Activated CD4-positive, alpha-beta T cell treated with anti-CD3 and anti-CD28 coated beads for 4 hours (primary cell): ENCODE results near the gene ADAM22.

Source experiments
- DNase-seq, 2 donors: peaks; one replicate each; pipeline ENCODE4 v3.0.0-alpha.2; 2020

Gene ADAM22

DNA sequence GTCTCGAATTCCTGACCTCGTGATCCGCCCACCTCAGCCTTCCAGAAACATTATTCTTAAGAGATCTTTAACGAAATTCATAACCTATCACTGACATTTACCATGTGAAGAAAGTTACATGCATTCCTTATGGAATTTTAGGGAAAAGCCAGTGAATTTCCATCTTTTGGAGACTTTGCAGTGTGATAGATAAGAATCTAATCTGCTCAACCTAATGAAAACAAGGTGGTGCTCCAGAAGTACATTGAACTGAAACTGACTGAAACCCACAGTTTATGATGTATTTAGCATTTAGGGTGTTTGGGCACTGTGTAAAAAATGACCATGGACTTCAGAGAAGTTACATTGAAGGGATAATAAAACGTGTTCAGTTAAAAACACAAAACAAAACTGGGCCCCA is 242.1 kb downstream of the ADAM22 start:
- DNase-seq, result no peak

DNA sequence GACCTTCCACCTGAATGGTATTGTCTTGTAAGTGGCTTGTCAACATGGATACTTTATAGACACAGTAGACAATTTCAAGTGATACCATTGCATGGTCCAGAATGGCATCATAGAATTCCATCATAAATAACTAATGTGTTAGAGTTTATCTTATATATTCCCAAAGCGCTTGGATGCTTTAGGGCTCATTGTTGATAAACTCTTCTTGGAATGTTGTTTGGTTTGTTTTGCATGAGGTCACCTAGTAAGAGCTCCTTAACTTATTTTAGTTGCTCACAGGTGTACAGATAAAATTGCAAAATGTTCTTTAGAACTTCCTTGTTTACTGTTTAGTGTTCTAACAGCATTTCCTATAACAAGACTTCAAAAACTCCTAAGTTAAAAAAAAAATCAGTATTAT is 249.0 kb downstream of the ADAM22 start:
- no peak for DNase-seq

DNA sequence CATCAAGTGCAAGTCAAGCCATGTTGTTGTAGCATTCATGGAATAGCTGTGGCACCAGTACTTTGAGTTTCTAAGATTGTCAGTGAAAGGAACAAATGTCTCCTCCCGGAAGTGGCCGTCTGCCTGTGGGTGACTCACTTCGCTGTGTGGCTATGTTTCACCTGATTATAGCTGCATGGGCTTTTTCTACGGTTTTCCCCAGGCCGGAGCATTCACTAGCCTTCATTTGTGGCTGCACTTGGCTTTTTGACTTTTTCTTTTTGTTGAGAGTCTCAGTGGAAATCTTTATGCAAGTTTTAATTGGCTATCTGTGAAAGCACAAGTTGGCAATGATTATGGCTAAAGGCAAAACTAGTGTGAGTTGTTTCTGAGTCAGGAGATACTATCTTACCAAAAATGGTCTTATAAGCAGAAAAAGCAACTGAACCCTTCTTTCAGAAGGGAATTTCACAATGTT is 250.8 kb downstream of the ADAM22 start:
- peak in 1 of 2 donors; percentile 4 for DNase-seq

DNA sequence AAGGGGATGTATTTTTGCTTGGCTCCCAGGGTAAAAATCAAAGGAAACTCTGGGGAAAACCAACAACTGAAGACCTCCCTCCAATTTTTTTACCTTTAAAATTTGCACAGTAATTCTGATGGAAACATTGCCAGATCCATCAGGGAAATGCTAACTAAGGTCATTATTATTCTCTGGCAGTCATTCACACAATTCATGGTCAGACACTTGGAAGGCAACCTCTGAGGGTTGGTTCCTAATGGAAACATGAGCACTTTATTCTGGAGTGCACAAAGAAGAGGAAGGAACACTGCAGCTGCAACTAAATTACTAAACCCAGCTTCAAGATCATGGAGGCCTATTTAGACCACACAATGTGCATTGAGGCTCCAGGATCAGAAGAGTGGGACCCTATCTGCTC is 251.6 kb downstream of the ADAM22 start:
- no peak for DNase-seq

DNA sequence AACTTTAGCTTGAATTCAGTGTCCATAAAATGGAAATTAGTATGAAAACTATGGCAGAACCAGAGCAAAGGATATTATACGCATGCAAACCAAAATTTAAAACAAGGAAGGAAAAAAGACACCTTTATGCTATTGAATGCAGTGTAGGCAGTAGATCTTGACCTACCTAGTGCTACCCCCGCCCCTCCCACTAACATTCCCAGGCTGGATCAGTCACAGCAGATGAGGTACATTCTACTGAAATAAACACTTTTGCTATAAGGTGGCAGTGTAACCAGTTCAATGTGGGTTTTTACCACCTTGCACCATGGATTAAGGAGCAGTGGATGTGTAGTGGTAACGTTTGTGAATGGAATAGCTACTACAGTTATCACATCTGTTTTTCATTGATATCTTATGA is 257.9 kb downstream of the ADAM22 start:
- no peak for DNase-seq

DNA sequence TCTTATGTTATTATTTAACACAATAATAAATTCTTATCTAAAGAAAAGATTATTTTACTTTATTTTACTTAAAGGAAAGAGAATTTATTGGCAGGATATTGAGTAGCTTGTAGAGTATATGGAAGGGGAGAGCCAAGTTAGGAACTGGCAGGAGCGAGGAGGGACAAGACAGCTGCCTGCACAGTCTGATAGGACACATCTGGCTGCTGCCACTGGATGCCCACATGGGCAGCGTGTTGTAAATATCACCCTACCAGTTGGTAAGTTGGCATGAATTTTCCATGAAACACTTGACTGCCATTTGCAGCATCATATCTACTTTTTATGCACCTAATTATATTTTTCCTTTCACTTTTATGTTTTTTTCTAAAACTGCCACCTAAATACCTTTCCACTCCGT is 266.2 kb downstream of the ADAM22 start:
- DNase-seq, result no peak

DNA sequence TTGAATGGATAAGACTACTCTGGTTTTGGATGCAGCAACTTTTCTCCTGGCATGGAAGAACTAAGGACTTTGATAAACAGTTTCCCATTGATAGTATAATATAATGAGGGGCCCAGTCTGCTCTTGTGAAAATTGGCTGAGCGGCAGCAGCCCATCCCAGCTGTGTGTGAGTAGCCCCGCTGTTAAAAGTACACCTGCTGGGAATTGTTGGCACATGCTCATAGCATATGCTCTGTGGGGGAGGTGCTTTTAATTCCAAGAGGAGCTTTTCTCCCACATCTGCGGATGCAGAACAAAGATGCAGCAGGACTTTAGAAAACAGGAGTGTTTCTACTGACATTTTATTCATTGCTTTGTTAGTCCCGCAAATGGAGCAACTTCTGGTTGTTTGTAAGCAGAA is 266.7 kb downstream of the ADAM22 start:
- no peak for DNase-seq

DNA sequence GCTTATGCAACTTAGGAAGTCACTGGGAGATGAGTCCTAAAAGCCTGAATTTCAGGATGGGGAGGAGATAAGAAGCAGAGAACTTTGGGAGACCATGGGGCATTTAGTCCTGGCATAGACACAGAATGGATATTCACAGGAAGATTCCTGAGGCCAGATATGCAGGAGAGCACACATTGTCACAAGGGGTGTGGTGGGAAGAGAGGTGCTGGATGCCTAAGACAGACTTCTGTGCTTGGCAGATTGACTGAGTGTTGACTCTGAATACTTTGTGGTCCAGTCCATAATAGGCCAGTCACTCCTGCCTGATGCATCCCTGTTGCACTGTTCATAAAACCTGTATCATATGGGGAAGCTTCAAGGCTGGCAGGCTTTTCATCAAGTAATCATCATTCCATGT is 267.3 kb downstream of the ADAM22 start:
- no peak for DNase-seq

DNA sequence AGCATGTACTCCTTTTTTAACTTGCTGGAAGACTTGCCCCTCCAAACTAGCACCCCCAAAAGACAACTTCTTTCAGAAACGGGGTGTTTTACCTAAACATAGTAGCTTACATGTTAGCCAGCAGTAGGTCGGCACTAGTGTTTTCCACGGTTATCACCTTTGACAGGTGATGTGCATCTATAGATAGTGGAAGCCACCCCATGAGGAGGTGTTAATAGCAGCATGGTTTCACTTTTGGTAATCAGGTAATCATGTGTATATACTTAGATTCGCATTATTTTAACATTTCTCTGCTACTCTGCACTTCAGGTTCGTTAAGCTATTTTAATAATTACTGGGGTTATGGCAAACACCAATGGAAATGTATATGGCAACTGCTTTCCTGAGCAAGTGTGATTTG is 268.2 kb downstream of the ADAM22 start:
- no peak for DNase-seq

DNA sequence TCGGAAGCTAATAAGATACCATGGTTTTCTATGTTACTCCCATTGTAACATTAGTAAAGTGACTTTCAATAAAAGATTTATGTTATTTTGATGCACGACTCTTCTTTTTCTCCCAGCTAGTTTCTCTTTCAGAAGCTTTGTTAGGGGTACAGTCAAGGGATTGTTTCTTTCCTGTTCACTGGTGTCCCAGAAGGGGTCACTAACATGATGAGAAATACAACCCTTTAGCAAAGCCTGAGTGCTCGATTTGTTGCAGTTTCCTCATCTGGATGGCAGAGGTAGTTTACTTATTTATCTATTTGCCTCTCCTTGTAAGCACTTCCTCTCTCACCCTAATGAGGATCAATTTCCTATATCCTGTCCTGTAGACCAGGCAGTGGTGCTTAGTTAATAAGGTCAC is 268.7 kb downstream of the ADAM22 start:
- DNase-seq, result no peak

DNA sequence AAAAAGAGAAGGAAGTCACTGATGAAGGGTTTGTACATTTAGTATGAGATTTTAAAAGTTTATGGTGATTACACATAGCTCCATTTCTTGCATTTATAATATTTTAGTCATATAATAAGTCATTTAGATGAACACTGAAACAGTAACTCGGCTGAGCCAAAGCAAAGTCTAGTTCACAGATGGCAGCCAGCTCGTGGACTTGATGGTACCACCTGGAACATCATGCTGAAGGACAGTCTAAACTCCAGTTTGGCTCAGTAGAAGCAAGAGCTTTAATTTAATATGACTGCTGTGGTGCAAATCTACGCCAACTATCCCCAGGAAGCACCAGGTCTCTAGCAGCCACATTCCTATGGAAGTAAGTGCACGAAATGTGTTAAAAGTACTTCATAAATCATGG is 269.4 kb downstream of the ADAM22 start:
- DNase-seq, result no peak

DNA sequence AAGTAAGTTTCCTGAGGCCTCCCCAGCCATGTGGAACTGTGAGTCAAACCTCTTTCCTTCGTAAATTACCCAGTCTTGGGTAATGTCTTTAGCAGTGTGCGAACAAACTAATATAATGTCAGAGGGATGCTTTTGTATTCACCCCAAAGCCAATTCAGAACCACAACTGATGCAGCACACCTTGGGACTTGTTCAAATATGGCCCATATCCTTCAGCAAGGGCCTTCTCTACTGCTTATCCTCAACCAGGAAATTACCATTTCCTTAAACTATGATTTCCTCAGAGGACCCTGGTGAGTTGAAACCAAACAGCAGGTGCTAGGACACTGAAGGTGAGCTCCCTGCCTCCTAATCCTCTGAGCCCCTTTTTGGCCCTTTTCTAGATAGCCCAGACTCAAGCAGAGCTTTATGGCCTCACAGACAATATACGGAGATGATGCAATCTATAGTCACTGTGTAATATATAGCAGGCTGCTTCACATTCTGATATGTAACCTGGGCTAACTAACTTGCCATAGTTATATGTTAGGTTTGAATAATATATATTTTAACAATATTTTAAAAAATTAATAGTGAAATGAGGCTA is 270.6 kb downstream of the ADAM22 start:
- DNase-seq, result no peak

DNA sequence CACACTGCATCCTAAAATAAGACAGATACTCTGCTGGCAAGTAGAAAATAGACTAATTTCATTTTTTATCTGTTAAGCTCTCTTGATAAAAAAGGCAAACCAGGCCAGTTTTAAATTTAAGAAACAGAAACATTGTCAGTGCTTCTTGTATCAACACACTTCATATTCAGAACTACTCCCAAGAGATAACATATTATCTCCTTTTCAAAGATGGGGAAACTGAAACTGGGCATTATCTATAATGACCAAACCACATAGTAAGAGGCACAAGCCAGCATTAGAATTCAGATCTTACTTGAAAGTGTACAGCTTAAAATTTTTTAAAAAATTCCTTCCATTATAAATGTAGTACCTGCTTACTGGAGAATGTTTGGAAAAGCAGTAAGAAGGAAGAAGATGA is 271.1 kb downstream of the ADAM22 start:
- no peak for DNase-seq

DNA sequence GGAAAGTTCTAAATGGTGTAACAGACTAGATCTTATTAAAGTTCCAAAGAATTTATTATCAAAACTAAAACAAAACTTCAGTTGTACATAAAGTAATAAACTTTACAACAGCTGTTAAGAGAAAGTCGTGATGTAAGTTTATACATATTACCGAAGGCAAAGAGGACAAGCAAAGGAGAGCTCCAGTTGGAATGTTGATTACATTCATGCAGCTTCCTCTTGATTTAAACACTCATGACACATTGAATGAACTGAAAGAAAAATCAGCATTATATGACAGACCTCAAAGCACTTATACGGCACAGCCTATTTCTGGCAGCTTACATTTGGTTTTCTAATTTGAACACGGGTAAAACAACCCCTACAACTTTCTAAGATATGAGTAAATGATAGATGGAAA is 272.2 kb downstream of the ADAM22 start:
- DNase-seq, result no peak

DNA sequence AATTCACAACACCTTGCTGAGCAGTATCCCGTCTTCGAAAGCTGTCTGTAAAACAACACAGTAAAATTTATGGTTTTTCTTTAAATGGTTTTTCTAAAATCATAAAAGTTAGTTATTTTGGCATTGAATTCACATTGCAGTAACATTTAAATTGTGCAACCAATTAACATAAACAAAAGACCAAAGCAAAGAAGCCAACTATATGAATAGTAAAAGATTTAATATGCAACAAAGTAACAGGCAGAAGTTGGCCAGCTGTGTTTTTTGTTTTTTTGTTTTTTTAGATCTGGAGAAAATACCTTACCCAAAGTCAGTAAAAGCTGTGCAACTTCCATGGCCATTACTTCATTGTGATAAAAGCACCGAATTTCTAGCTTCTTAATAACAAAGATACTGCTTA is 274.5 kb downstream of the ADAM22 start:
- DNase-seq, result no peak

DNA sequence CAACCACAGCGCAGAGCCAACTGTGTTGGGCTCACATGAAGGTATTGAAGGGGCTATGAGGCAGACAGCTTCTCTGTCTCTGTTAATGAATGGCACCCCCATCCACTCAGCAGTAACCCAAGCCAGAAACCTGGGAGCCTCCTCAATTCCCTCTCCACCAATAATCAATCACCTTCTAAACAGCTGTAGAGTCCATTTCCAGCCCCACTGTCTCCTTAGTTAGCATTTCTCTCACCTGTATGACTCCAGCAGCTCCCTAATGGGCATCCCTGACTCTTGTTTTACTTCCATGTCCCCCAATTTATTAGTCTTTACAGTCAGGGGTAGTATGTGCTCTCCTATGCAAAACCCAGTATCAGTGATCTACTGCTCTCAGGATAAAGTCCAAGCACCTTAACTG is 278.9 kb downstream of the ADAM22 start:
- DNase-seq, result no peak

DNA sequence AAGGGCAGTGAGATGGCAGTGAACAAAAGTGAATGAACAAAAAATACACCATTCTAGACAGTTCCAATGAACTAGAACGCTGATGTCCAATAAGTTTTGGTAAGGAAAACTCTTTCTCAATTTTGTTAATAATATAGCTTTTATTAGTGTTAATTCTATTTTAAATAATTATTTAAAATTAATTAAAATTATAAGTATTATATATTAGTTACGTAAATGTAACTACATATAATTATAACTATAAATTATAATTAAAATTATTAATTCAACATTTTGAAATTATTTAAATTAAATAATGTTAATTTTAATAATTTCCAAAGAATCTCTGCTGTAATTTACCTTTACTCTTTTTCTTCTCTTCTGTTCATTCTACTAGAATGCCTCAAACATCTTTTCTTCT is 280.4 kb downstream of the ADAM22 start:
- DNase-seq, result no peak

DNA sequence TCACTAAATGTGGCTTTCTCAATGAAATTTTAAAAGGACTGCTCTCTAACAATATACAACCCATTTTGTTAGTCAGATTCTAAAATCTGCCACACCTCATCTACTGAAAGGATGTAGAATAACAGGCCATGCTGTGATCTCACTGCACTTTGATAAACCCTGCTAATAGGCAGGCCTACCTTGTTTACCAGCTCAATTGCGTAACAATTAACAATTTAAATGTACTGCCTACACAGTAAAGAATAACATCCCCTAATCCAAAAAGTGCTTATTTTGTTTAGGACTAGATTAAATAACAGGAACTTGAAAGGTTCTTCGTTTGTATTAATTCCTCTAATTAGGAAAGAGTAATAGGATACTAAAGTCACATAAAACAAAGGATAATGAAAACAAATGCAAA is 281.2 kb downstream of the ADAM22 start:
- DNase-seq, result no peak

DNA sequence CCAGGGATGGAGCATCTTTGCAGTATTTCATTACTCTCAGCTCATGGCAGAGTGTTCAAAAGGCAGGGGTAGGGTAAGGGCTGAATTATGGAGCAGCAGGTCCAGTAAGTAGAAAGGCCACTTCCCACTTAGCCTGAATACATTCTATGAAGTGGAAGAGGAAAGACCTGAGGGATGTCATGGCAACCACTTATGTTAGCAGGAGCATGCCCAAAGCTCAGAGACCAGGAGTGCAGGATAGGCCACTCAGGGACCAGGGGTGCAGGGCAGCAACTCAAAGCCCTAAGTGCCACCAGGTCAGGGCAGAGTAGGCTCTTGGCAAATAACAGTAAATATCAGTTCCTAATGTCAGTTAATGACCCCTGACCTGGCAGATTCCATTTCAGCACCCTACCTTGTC is 282.2 kb downstream of the ADAM22 start:
- DNase-seq, result no peak

DNA sequence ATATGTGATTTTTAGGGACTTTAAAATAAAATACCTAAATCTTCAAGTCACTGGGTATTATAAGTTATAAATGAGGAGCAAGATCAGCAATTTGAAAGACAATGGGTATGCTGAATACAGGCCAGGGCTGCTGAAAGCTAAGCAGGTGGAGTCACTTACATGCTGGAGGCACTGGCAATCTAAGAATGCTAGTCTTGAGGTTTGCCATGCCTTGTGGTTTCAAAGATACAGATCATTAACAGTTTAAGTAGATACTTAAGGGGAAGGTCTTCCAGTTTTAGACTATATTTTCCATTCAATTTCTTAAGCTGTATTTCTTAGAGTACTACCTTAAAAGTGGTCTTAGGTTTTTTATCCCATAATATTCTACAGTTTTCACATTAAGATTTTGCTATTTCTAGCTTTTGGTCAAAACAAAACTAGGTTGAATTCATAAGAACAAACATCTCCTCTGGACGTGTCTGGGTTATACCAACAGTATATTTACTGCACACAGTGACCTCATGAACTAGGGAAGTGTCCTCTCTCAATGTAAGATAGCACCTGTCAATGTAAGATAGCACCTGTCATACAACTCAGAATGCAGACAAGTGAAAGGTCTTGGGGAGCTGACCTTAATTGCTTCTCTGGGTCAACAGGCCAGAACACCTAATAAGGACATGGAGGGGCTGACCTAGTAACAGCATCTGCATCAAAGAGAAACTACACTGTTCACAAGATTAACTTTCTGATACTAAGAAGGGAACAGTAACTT is 283.8 kb downstream of the ADAM22 start:
- no peak for DNase-seq

DNA sequence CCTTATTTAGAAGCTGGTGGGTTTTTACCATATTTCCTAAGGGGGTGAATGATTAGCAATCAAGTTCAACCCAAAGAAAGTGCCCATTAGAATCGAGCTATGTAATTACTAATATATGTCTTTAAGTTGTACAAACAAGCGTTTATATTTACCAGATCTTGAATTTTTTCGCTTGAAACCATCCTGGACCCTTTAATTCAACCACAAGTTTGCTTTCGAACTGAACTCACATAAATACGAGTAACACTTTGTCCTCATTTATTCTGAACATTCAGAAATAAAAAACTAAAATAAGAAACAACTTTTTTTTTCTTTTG is 284.3 kb downstream of the ADAM22 start:
- no peak for DNase-seq

DNA sequence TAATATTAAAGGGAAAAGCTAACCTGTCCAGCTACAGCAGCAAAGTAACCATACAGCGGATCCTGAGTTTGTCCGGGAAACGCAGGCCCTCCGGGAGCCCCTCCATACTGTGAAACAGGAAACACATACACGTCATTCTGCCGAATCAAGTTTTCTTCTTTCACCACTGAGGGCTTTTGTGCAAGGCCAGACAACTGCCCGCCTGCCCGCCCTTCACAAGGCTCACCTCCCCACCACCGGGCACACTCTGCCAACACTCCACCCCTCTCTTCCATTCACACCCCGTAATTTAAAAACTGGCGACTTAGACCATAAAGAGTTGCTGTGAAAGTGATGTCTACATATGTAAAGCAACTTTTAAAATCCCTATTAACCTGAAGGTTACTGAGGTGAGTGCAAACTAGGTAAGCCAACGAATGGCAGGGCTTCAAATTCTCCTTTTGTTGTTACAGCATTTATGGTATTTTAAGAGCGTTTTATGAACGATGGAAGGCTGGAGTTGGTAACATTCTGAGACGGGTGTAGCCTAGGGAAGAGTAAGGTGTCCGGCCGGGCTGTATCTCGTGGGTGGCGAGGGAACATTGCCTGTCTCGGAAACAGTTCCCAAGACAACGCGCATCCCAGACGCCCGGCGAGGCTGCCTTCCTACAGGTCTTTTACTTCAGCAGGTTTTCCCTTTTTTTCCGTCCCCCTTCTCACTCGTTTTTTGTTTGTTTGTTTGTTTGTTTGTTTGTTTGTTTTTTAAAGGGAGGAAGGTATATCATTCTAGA is 285.0 kb downstream of the ADAM22 start:
- peak; percentile 4 to 15 for DNase-seq

DNA sequence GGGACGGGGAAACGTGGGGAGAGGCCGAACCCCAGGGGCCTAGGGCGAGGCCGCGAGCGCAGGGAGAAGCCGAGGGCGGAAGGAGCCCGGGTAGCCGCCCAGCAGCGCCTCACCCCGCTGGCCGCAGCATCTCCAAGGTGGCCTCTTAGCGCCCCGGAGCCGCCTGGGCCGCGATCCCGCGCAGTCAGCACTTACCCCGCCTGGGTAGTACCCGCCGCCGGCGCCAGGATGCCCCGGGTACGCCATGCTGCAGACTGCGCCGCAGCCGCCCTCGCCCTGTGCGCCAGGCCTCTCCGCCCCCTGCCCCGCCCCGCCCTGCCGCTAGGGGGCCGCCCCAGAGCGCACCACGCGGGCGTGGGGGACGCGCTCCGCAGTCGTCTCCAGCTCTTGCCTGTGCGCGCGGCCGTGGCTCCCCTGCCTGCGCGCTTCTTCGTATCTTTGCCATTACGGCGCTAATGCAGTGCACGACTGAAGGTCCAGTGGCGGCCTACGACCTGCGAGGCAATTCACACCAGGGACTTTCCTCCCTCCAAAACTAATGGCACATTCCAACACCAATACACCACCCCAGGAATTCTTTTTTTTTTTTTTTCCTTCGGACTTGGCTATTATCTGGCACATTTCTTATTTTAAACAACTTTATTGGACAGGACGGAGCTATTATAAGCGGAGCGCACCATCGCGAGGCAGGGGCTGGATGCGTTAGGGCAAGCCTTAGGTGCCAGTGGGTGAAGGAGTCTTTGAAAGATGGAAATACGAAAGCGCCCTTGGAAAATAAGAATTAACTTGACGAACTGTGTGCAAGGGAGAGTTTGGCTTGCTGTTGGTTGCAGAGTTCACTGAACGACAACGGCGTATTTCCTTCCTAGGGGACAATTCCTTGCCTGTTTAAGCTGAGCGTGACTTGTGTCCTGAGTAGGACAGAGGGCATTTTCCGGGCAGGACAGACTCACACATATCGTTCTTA is 286.0 kb downstream of the ADAM22 start, which contains the start of gene SRI:
Gene SRI, minus strand, starts transcription at position 258 of the 967 bp plus-strand sequence. Its CDS starts 12 bp downstream, at position 246.
- peak; percentile 88 to 89 for DNase-seq
